Liver (tissue), 9 donors: ENCODE measurements around the gene DNAL1. TPM values are rescaled to one million over a fixed set of nuclear protein-coding genes. Genes with fewer than 3 reads are reported as not detected.

Experiments used
- DNase-seq: peaks from one replicate; pipeline ENCODE4 v3.0.0-alpha.2; 2017; ENCODE audit warnings: low spot score
- H3K27ac ChIP-seq, 2 donors: one replicate each; pipeline ENCODE4 v1.7.0; 2013; ENCODE audit warnings: inconsistent platforms in 2 of 2, low read length in 2 of 2, control low read depth in 1 of 2, low read depth in 1 of 2, mild to moderate bottlenecking in 1 of 2
- H3K27me3 ChIP-seq, 4 donors: one replicate each; pipeline versions ENCODE4 v1.6.1 to v1.7.0; 2013; ENCODE audit warnings: low read length in 3 of 4, inconsistent platforms in 1 of 4, mild to moderate bottlenecking in 1 of 4, moderate library complexity in 1 of 4; ENCODE audit not compliant: control insufficient read depth in 4 of 4, insufficient read depth in 4 of 4
- H3K36me3 ChIP-seq, 4 donors: one replicate each; pipeline versions ENCODE4 v1.6.1 to v1.7.0; 2013; ENCODE audit warnings: low read length in 3 of 4, mild to moderate bottlenecking in 3 of 4, low read depth in 1 of 4, moderate library complexity in 1 of 4; ENCODE audit not compliant: control insufficient read depth in 4 of 4, insufficient read depth in 3 of 4
- H3K4me1 ChIP-seq, 4 donors: one replicate each; pipeline versions ENCODE4 v1.6.1 to v1.7.0; 2013; ENCODE audit warnings: low read length in 3 of 4, mild to moderate bottlenecking in 3 of 4, moderate library complexity in 1 of 4; ENCODE audit not compliant: control insufficient read depth in 4 of 4, insufficient read depth in 4 of 4
- H3K4me3 ChIP-seq, 3 donors: one replicate each; pipeline versions ENCODE4 v1.6.1 to v1.7.0; 2013; ENCODE audit warnings: low read length in 3 of 3, control low read depth in 1 of 3, low read depth in 1 of 3, mild to moderate bottlenecking in 1 of 3
- H3K9ac ChIP-seq, 2 donors: one replicate each; pipeline ENCODE4 v1.7.0; 2013; ENCODE audit warnings: low read length in 2 of 2, mild to moderate bottlenecking in 2 of 2, moderate library complexity in 2 of 2, control low read depth in 1 of 2, low read depth in 1 of 2
- H3K9me3 ChIP-seq, 4 donors: one replicate each; pipeline versions ENCODE4 v1.6.1 to v1.7.0; 2013; ENCODE audit warnings: low read length in 3 of 4; ENCODE audit not compliant: control insufficient read depth in 4 of 4
- FOXA2 ChIP-seq: IDR thresholded peaks from 2 replicates; pipeline ENCODE4 v1.6.1; 2016; ENCODE audit warnings: antibody characterized with exemption
- GABPA ChIP-seq, 2 donors: IDR thresholded peaks in 1 of 2; conservative IDR thresholded peaks in 1 of 2; 2 replicates each; pipeline ENCODE4 v1.6.1; 2016; ENCODE audit warnings: antibody characterized with exemption in 2 of 2, mild to moderate bottlenecking in 1 of 2, moderate library complexity in 1 of 2
- HNF4A ChIP-seq, 2 donors: conservative IDR thresholded peaks; 2 replicates each; pipeline ENCODE4 v1.6.1; 2016; ENCODE audit warnings: antibody characterized with exemption in 2 of 2, mild to moderate bottlenecking in 2 of 2
- MAX ChIP-seq: IDR thresholded peaks from 2 replicates; pipeline ENCODE4 v1.6.1; 2016; ENCODE audit warnings: antibody characterized with exemption
- RXRA ChIP-seq, 2 donors: IDR thresholded peaks; 2 replicates each; pipeline ENCODE4 v1.6.1; 2017 to 2018; ENCODE audit warnings: antibody characterized with exemption in 2 of 2, mild to moderate bottlenecking in 1 of 2
- SP1 ChIP-seq: IDR thresholded peaks from 2 replicates; pipeline ENCODE4 v1.6.1; 2018; ENCODE audit warnings: antibody characterized with exemption, mild to moderate bottlenecking
- YY1 ChIP-seq: IDR thresholded peaks from 2 replicates; pipeline ENCODE4 v1.6.1; 2016; ENCODE audit warnings: antibody characterized with exemption, mild to moderate bottlenecking
- WGBS: extraction: QIAGEN DNeasy Blood & Tissue Kit; methylation state at CpG from one replicate; pipeline ENCODE4 v1.1.7; 2013; 5-methylcytosine and 5-hydroxymethylcytosine counted together
- polyA plus RNA-seq, 2 donors: library from polyadenylated mRNA; stranded (reverse) in 1 of 2; unstranded in 1 of 2; fragments of 200-250 nt in 1 of 2; fragments of >200 nt in 1 of 2; fragmentation: Nextera tagmentation in 1 of 2; extraction: Ambion mirVana in 1 of 2; gene quantifications; one replicate each; pipeline versions ENCODE4 v1.2.1 to v1.2.3, GENCODE V29; 2013 to 2015
- total RNA-seq, 2 donors: library from RNA; depleted of rRNA; stranded (reverse); fragments of >200 nt; gene quantifications; one replicate each; pipeline ENCODE4 v1.2.3, GENCODE V29; 2014
- TF ChIP-seq, protein P1 (sequence below): fragments of 150-350 bp; IDR thresholded peaks from 2 replicates; pipeline ENCODE4 v1.5.1; 2017; ENCODE audit warnings: improper control_type of control experiment, low read depth, low read length; ENCODE audit not compliant: missing input control
- TF ChIP-seq, protein P2 (sequence below): IDR thresholded peaks from 2 replicates; pipeline ENCODE4 v1.6.1; 2016; ENCODE audit warnings: antibody characterized with exemption, mild to moderate bottlenecking
- TF ChIP-seq, protein P3 (sequence below): IDR thresholded peaks from 2 replicates; pipeline ENCODE4 v1.6.1; 2016; ENCODE audit warnings: antibody characterized with exemption
- TF ChIP-seq, protein P4 (sequence below): IDR thresholded peaks from 2 replicates; pipeline ENCODE4 v1.6.1; 2016; ENCODE audit warnings: antibody characterized with exemption
- donor health status: healthy.
- donor health status: healthy.
- donor health status: healthy.
- donor health status: healthy.
- donor health status: healthy.

DNAL1 gene
- total and polyA plus RNA-seq, 4 donors = 1.9 to 3.4 (median 2.4) TPM

DNA sequence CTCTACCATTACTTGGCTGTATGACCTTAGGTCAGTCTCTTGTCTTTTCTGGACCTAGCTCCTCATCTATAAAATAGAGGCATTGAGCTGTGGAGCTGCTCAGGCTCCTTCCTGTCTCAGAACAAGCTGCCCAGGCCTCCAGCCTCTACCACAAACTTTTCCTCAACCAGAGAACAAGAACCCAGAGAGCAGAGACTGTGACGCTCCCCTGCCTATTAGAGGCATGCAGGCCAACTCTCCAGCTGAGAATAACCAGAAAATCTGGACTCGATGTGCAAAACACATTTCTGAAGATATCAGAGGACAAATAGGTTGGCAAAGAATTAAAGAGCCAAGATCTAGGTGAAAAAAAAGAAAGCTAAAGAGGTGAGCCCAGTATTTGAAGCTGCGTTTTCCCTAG is 87.2 kb downstream of the DNAL1 start:
- no peak overlapping the region for H3K27ac ChIP-seq
- H3K27me3 ChIP-seq = no peaks in the 10 kb centered on the region
- H3K9ac ChIP-seq = no peak overlapping the region
- no peaks in the 10 kb centered on the region for H3K9me3 ChIP-seq
- DNase-seq = no peak
- whole genome bisulfite sequencing = 92% methylated on average over 3 of the region's 3 CpGs
- peaks cover 0 to 13% (median 6%) of the 10 kb centered on the region in 4 donors for H3K4me1 ChIP-seq
- TF ChIP-seq GABPA (IDR thresholded peaks at IDR 0.05 in 1 of 2, conservative IDR thresholded peaks at IDR 0.05 in 1 of 2) (no peak), MAX (no peak)
- peaks cover 9 to 59% (median 28%) of the 10 kb centered on the region in 4 donors for H3K36me3 ChIP-seq
- H3K4me3 ChIP-seq = no peak overlapping the region

- Histone ChIP-seq H3K4me1 (peaks cover 9 to 29% (median 22%) of the 10 kb centered on the region in 4 donors), H3K4me3 (no peak overlapping the region), H3K9ac (no peak overlapping the region), H3K9me3 (no peaks in the 10 kb centered on the region), H3K27ac (no peak overlapping the region), H3K36me3 (peaks cover 9 to 50% (median 18%) of the 10 kb centered on the region in 4 donors), H3K27me3 (no peaks in the 10 kb centered on the region)
- TF ChIP-seq, protein P1, sequence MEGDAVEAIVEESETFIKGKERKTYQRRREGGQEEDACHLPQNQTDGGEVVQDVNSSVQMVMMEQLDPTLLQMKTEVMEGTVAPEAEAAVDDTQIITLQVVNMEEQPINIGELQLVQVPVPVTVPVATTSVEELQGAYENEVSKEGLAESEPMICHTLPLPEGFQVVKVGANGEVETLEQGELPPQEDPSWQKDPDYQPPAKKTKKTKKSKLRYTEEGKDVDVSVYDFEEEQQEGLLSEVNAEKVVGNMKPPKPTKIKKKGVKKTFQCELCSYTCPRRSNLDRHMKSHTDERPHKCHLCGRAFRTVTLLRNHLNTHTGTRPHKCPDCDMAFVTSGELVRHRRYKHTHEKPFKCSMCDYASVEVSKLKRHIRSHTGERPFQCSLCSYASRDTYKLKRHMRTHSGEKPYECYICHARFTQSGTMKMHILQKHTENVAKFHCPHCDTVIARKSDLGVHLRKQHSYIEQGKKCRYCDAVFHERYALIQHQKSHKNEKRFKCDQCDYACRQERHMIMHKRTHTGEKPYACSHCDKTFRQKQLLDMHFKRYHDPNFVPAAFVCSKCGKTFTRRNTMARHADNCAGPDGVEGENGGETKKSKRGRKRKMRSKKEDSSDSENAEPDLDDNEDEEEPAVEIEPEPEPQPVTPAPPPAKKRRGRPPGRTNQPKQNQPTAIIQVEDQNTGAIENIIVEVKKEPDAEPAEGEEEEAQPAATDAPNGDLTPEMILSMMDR = no peak
- TF ChIP-seq, protein P2, sequence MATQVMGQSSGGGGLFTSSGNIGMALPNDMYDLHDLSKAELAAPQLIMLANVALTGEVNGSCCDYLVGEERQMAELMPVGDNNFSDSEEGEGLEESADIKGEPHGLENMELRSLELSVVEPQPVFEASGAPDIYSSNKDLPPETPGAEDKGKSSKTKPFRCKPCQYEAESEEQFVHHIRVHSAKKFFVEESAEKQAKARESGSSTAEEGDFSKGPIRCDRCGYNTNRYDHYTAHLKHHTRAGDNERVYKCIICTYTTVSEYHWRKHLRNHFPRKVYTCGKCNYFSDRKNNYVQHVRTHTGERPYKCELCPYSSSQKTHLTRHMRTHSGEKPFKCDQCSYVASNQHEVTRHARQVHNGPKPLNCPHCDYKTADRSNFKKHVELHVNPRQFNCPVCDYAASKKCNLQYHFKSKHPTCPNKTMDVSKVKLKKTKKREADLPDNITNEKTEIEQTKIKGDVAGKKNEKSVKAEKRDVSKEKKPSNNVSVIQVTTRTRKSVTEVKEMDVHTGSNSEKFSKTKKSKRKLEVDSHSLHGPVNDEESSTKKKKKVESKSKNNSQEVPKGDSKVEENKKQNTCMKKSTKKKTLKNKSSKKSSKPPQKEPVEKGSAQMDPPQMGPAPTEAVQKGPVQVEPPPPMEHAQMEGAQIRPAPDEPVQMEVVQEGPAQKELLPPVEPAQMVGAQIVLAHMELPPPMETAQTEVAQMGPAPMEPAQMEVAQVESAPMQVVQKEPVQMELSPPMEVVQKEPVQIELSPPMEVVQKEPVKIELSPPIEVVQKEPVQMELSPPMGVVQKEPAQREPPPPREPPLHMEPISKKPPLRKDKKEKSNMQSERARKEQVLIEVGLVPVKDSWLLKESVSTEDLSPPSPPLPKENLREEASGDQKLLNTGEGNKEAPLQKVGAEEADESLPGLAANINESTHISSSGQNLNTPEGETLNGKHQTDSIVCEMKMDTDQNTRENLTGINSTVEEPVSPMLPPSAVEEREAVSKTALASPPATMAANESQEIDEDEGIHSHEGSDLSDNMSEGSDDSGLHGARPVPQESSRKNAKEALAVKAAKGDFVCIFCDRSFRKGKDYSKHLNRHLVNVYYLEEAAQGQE = no peak
- TF ChIP-seq, protein P3, sequence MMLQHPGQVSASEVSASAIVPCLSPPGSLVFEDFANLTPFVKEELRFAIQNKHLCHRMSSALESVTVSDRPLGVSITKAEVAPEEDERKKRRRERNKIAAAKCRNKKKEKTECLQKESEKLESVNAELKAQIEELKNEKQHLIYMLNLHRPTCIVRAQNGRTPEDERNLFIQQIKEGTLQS = no peak
- no peak for TF ChIP-seq SP1
- TF ChIP-seq YY1 = no peak
- TF ChIP-seq FOXA2 = no peak
- TF ChIP-seq, protein P4, sequence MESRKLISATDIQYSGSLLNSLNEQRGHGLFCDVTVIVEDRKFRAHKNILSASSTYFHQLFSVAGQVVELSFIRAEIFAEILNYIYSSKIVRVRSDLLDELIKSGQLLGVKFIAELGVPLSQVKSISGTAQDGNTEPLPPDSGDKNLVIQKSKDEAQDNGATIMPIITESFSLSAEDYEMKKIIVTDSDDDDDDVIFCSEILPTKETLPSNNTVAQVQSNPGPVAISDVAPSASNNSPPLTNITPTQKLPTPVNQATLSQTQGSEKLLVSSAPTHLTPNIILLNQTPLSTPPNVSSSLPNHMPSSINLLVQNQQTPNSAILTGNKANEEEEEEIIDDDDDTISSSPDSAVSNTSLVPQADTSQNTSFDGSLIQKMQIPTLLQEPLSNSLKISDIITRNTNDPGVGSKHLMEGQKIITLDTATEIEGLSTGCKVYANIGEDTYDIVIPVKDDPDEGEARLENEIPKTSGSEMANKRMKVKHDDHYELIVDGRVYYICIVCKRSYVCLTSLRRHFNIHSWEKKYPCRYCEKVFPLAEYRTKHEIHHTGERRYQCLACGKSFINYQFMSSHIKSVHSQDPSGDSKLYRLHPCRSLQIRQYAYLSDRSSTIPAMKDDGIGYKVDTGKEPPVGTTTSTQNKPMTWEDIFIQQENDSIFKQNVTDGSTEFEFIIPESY = no peak
- TF ChIP-seq HNF4A (conservative IDR thresholded peaks at IDR 0.05) = no peak
- TF ChIP-seq GABPA (IDR thresholded peaks at IDR 0.05 in 1 of 2, conservative IDR thresholded peaks at IDR 0.05 in 1 of 2) = no peak
- TF ChIP-seq RXRA (IDR thresholded peaks at IDR 0.05) = no peak
- WGBS = 88% methylated on average over 13 of the region's 13 CpGs
- no peak for DNase-seq
Observed at GRCh38 chr14:73736842-73737241, 92.1 kb downstream of the DNAL1 start.
